GM18517 (cell line): Measurements from ENCODE around the gene U2SURP.
A peak's percentile ranks its signal among the peaks of the same experiment; 100 is the strongest.

Experiments used
- ATAC-seq: cut with Tn5 transposase; IDR thresholded peaks from one replicate; pipeline ENCODE4 v1.9.1; 2021; ENCODE audit warnings: mild to moderate bottlenecking, moderate library complexity; ENCODE audit not compliant: unreplicated experiment

The U2SURP gene

DNA sequence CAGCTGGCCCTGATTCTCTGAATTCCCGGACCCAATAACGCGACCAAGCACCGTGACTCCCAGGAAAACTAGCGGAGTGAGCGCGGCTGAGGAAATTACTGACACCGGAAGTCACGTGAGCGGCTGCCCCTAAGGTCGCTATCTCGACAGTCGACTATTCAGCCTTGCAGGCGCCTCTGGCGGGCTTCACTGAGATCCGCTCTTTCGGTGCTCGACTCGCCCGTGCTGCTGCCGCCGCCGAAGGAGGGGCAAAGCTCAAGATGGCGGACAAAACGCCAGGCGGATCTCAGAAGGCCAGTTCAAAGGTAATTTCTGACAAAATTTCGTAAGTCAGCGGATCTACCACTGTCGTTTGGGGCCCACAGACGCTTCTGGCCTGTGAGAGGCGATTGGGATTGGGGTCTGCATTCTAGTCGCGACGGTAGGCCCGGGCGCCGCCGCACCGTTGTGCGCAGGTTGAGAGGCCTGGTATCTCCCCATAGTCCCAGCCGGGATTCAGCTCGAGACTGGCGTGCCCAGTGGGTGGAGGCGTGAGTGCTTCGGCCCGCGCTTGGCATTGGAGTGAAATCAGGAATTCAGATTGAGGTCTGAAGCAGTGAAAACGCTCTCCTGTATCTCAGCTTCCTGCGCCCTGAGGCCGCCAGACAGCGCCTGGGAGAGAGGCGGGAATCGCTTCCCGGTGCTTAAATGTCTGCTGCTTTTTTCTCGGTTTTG is at the start of gene U2SURP:
U2SURP (plus strand) TSS at position 202 of the 714 bp plus-strand sequence; CDS start at position 261, 59 bp downstream.
- peak; percentile 84 for ATAC-seq

GRCh38 chr3:142951794-142952193 is 49.6 kb upstream of the U2SURP start:
- no peak for ATAC-seq

DNA sequence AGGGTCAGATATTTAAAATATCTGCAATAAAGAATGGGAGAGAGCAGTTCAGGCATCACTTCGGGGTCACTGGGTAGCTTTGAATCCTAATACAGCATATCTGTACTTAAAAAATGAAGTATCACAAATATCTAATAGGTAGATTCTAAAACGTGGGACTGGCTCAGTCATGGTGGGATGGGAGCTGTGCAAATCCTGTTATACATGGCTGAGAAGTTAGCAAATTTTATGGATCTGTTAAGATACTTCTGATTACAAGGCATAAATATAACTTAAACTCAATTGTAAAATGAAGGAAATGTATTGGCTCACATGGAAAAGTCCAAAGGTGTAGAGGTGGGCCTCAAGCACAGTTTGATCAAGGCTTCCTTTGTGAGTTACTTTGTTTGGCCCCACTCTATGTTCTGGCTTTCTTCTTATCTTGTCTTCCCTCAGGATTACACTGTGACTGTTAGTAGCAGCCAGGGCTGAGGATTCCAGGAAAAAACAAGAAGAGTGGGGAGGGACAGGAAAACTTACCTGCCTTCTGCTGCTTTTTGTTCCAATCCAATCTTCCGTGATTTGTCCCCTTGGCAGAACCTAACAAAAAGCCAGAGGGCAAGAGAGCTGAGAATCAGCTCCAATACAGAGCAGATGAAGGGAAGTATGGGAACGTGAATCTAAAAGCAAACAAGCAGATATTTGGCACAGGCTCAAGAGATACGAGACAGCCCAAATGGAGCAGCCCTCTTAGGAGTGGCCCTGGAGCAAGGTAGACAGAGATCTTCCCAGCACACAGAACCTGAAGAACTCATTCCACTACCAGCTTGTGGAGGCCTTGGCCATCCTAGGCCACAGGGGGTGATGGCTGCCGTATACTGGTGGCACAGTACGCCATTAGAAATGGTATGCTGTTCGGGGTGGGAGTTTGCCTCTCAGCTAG is 48.8 kb upstream of the U2SURP start:
- no peak for ATAC-seq

DNA sequence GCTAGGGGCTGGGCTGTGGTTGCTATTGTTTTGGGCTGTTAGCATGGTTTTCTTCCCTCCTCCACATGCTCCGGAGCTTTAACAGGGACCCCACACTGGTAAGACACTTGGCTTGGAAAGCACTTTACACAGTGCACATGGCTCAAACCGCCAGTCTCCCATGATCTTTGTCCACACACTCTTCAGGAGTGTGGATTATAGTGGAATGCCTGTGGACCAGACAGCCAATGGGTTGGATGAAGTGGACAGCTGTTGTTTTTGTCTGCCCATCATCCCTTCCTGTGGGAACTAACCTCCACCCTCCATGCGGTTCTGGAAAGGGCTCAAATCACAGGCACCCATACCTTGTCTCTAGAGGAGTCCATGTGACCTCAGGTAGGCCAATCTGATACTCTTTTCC is 47.9 kb upstream of the U2SURP start:
- no peak for ATAC-seq

- ATAC-seq: no peak
These were observed 42.7 kb upstream of the U2SURP start for GRCh38 chr3:142958707-142959106.

GRCh38 chr3:142960322-142960850 is 41.0 kb upstream of the U2SURP start:
- no peak for ATAC-seq

GRCh38 chr3:142961539-142961938 is 39.8 kb upstream of the U2SURP start:
- no peak for ATAC-seq

GRCh38 chr3:142962175-142962519 is 39.2 kb upstream of the U2SURP start:
- ATAC-seq: no peak

GRCh38 chr3:142962520-142963233 is 38.7 kb upstream of the U2SURP start:
- ATAC-seq: no peak

DNA sequence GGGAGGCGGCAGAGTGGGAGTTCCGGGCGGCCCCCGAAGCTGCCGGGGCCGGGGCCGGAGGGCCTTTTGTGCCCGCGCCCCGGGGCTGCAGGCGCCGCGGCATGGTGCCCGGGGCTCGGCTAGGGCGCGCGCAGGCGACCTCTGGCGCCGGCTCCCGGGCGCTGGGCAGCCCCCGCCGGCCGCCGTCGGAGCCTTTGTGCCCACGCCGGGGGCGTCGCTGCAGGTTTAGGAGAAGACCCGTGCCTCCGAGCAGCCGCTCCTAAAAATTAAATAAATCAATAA is 38.2 kb upstream of the U2SURP start:
- ATAC-seq: no peak

- no peak for ATAC-seq
These were observed 37.6 kb upstream of the U2SURP start, which contains the start of gene PAQR9 for GRCh38 chr3:142963516-142964448. Gene PAQR9, minus strand, starts transcription at chr3:142963674. Its CDS starts 338 bp downstream, at chr3:142963336.

GRCh38 chr3:142965581-142965980 is 35.8 kb upstream of the U2SURP start:
- no peak for ATAC-seq

GRCh38 chr3:142966808-142967207 is 34.6 kb upstream of the U2SURP start:
- ATAC-seq: no peak

GRCh38 chr3:142968319-142969025 is 32.9 kb upstream of the U2SURP start:
- ATAC-seq: no peak

DNA sequence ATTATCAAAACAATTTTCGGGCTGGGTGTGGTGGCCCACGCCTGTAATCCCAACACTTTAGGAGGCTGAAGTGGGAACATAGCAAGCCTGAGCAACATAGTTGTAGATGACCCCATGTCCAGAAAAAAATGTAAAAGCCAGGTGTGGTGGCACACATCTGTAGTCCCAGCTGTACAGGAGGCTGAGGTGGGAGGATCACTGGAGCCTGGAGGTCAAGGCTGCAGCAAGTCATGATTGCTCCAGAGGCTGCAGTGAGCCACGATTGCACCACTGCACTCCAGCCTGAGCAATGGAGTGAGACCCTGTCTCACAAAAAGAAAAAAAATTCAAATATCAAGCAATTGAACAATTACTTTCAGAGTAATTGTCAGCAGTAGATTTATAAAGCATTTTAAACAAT is 29.9 kb upstream of the U2SURP start:
- ATAC-seq: no peak

DNA sequence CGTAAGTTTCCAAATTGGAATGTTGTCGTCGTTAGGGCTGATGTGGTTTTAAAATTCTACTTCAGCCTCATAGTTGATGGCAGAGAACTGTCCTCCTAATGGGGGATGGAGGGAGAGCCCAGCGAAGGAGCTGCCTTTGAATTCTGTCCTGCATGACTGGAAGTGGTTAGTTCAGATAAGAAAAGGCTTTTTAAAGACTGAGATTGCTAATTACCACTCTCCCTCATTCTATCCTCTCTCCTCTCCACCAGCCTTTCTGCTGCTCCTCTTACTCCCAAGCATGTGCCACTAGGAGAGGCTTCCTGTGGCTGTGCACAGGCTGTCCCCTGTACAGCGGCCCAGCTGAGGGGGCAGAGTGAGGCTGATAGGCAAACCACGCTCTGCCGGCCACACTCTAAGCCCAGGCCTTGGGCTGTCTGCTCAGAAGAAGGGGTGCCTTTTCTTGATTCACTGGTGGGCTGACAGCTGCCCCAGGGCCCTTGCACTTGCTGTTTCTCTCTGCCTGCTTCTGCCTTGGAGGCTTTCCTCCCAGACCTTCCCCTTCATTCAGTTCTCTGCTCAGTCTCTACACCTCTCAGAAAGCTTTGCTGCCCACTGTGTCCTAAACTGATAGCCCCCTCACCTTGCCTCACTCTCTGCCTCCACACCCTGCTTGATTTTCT is 29.1 kb upstream of the U2SURP start:
- no peak for ATAC-seq

DNA sequence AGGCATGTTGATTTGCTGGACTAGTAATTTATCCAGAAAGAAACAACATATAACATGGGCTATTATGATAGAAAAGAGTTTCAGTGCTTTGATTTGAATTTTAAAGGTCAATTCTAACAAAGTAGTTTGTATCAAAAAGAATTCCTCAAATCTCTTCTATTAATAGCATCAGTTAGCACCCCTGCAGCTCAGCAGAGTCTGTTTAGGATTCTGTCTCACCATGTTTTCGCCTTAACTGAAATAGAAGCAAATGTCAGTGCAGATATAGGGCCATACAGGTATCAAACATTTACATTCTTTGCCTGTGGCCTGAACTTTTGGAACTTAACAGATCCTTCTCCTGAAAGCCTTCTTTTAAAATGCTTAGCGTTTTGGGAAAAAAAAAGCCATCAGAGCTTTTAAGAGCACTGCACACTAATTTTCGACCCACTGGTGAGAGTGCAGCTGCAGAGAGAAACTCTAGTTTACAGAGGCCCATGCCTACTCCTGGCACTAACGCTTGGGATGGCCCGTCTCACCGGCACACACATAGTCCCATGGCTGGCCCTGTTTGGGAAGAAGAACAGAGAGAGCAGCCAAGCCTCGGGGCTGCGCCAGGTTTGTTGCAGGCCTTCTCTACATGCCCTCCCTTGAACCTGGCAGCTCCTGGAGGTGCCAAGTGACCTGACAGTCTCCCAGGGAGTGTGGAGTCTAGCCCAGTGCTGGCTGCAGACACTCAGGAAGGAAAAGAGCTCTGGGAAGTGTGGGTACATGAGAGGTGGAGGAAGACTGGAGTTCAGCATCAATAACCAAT is 28.0 kb upstream of the U2SURP start:
- no peak for ATAC-seq

GRCh38 chr3:142975316-142975995 is 25.9 kb upstream of the U2SURP start:
- no peak for ATAC-seq
